Measurements from ENCODE around the gene STT3B.

STT3B gene

DNA sequence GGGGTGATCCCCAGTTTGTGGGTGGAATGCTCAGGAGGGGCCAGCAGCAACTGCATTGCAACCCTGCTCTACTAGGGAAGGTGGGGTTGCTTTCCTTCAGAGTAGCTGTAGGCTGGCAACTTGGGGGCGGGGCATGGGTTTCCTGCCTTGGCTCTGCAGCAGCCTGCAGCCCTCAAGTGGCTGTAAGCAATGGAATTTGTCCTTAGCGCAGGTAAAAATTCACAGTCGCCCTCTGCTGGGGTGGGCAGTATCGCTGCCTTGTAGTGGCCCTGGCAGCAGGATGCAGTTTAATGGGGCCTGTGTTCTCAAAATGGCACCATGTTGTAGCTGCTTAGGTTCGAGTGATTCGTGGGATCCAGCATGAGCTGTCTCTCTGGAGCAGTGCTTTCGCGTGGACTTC, 29.8 kb downstream of the STT3B start:
- DNase-seq, result no peak
- Histone ChIP-seq H3K27ac (no peak overlapping the region), H3K27me3 (no peaks in the 10 kb centered on the region), H3K36me3 (no peaks in the 10 kb centered on the region), H3K4me1 (peaks cover 0 to 43% (median 15%) of the 10 kb centered on the region in 4 donors), H3K9me3 (peaks cover 0 to 6% (median 0%) of the 10 kb centered on the region in 3 donors), H3K4me3 (no peak overlapping the region)
- intact Hi-C loops (cut with DNase I; ENCODE audit: low total_unique reads), result no loop called here
- TF ChIP-seq, protein P1, sequence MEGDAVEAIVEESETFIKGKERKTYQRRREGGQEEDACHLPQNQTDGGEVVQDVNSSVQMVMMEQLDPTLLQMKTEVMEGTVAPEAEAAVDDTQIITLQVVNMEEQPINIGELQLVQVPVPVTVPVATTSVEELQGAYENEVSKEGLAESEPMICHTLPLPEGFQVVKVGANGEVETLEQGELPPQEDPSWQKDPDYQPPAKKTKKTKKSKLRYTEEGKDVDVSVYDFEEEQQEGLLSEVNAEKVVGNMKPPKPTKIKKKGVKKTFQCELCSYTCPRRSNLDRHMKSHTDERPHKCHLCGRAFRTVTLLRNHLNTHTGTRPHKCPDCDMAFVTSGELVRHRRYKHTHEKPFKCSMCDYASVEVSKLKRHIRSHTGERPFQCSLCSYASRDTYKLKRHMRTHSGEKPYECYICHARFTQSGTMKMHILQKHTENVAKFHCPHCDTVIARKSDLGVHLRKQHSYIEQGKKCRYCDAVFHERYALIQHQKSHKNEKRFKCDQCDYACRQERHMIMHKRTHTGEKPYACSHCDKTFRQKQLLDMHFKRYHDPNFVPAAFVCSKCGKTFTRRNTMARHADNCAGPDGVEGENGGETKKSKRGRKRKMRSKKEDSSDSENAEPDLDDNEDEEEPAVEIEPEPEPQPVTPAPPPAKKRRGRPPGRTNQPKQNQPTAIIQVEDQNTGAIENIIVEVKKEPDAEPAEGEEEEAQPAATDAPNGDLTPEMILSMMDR (IDR thresholded peaks at IDR 0.05), result no peak

DNA sequence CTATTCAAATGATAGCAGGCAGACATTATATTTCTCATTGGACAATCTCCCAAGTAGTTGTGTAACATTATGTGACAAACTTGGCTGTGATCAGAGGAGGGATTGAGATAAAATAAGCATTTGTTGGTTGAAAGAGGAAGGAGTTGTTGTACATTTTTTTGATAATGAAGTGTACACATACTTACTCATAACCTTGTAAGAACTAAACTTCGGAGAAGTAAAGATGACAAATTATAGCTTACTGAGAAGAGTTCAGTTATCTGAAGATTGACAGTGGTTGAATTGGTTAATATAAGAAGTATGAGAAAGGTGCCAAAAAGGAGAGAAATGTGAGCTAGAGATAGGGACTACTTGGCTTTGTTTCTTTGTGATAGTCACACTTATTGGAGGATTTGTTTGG, 32.6 kb downstream of the STT3B start:
- Histone ChIP-seq H3K36me3 (no peaks in the 10 kb centered on the region), H3K27ac (no peak overlapping the region), H3K4me3 (no peak overlapping the region), H3K9me3 (peaks cover 0 to 6% (median 0%) of the 10 kb centered on the region in 3 donors), H3K4me1 (peaks cover 0 to 46% (median 16%) of the 10 kb centered on the region in 4 donors), H3K27me3 (no peaks in the 10 kb centered on the region)
- no peak for DNase-seq
- intact Hi-C loops (cut with DNase I; ENCODE audit: low total_unique reads), result no loop called here
- TF ChIP-seq, protein P1 (IDR thresholded peaks at IDR 0.05), result no peak

DNA sequence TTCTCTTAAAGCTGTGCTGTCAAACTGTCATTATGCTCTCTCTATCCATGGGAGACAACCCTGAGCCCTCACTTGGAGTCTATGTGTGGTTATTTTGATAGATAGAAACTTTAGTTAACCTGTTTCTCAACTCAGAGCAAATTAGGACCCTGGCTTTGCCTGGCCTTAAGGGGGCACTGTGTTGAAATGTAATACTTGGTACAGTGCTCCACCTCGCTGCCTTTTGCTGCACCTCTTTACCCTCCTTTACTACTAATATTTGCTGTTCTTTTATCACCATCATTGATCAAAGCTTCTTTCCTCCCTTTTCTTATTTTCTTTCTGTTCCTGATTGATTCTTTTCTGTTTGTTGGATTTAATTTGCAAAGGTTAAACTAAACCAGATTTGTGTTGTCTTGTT, 34.3 kb downstream of the STT3B start:
- TF ChIP-seq, protein P1 (IDR thresholded peaks at IDR 0.05), result peak in 1 of 2 experiments; percentile 10
- Histone ChIP-seq H3K4me3 (no peak overlapping the region), H3K27ac (no peak overlapping the region), H3K4me1 (peaks cover 0 to 50% (median 13%) of the 10 kb centered on the region in 4 donors), H3K36me3 (no peaks in the 10 kb centered on the region), H3K27me3 (no peaks in the 10 kb centered on the region), H3K9me3 (no peaks in the 10 kb centered on the region)
- intact Hi-C loops (cut with DNase I; ENCODE audit: low total_unique reads), result no loop called here
- no peak for DNase-seq

DNA sequence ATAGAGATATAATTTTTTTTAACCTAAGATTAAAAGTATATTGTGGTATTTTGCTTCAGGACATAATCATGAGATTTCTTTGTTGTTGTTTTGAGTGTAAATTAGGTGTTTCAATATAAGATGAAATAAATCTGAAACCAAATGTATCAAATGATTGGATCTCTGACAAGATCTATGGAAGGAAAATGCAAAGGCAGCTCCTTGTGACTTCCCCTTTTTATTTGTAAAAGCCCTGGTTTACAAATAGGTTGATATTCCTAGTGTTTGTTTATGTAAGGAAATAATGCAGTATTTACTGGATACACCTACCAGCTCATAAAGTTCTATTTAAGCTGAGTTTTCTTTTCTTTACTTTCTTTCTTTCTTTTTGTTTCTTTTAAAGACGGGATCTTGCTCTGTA, 35.9 kb downstream of the STT3B start:
- intact Hi-C loops (cut with DNase I; ENCODE audit: low total_unique reads), result no loop called here
- Histone ChIP-seq H3K4me1 (peaks cover 0 to 50% (median 9%) of the 10 kb centered on the region in 4 donors), H3K36me3 (no peaks in the 10 kb centered on the region)

DNA sequence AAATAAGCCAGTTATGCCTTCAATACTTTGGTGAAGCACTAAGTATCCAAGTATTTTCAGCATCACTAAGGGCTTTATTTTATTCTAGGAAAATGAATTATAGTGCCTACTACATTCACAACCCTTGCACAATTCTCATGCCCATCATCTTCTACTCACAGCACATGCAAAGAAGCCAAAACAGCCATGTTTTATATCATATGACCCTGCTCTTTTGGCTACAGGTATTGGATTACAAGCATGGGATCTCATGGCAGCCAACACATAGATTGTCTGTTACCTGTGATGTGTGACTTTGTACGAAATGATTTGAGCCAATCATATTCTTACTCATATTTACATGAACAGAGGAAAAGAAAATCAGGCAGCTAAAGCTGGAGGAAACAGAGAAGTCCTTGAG, 38.6 kb downstream of the STT3B start:
- DNase-seq, result no peak
- intact Hi-C loops (cut with DNase I; ENCODE audit: low total_unique reads), result no loop called here

More for the DNA sequence above, 35.9 kb downstream of the STT3B start:
- H3K9me3 ChIP-seq, result no peaks in the 10 kb centered on the region
- H3K4me3 ChIP-seq, result no peak overlapping the region
- TF ChIP-seq, protein P1 (IDR thresholded peaks at IDR 0.05), result no peak
- H3K27ac ChIP-seq, result no peak overlapping the region
- no peak for DNase-seq
- H3K27me3 ChIP-seq, result no peaks in the 10 kb centered on the region

More for the DNA sequence above, 38.6 kb downstream of the STT3B start:
- Histone ChIP-seq H3K27ac (no peak overlapping the region), H3K4me1 (peaks cover 0 to 35% (median 3%) of the 10 kb centered on the region in 4 donors), H3K36me3 (no peaks in the 10 kb centered on the region), H3K9me3 (no peaks in the 10 kb centered on the region), H3K4me3 (no peak overlapping the region), H3K27me3 (no peaks in the 10 kb centered on the region)
- TF ChIP-seq, protein P1 (IDR thresholded peaks at IDR 0.05), result no peak
